Ishikawa (cell line): ENCODE results near the gene CERT1.

Experiments
- CREB1 ChIP-seq: IDR thresholded peaks from 2 replicates; pipeline ENCODE4 v1.6.1; 2012; ENCODE audit warnings: low read depth
- TEAD4 ChIP-seq: IDR thresholded peaks from 2 replicates; pipeline ENCODE4 v1.6.1; 2012
- YY1 ChIP-seq: IDR thresholded peaks from 2 replicates; pipeline ENCODE4 v1.6.1; 2012; ENCODE audit warnings: low read depth

GRCh38 chr5:75387806-75388205, 123.6 kb downstream of the CERT1 start:
- no peak for TF ChIP-seq CREB1
- no peak for TF ChIP-seq TEAD4
- no peak for TF ChIP-seq YY1
